SKM-1 (cell line): ENCODE measurements around the gene DPP10.

Source experiments
- DNase-seq: peaks from one replicate; lab custom pipeline; 2025; ENCODE audit not compliant: unreplicated experiment; lab: John Stamatoyannopoulos, UW

DPP10 gene

GRCh38 chr2:115635430-115635829, 1193.0 kb downstream of the DPP10 start:
- DNase-seq = no peak

DNA sequence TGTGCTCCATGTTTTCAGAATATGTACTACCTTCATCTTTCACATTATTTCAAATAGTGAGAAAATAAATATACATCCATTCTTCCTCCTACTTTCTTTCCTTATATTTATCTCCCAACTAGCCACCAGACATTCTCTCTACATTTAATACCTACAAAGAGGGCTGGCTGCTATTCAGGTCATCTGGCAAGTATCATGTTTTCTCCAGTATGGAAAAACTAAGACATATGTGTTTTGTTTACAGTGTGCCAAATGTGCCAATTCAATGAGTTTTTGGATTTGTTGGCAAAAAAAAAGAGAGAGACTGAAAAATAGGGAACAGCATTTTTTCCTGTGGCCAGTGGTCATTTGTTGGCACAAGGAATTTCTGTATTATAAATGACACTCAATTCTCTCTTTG, 1207.3 kb downstream of the DPP10 start:
- DNase-seq = no peak

DNA sequence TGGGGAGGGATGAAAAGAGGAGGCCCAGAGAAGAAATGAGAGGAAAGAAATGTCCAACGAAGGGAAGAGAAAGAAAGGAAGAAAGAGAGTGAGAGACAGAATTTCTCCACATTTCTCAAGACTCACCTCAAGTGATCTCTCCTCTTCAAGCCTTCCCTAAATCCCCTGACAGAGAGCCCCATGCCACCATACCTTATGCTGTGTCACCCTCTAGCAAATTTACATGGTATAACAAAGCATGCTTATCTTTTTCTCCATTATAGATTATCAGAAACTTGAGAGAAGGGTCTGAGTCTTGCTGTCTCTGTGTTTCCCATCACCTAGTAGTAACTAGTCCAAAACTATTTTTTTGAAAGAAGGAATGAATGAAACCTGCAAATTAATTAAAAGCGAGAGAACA, 1208.4 kb downstream of the DPP10 start:
- DNase-seq = no peak

- no peak for DNase-seq
Observed at GRCh38 chr2:115652652-115653051, 1210.2 kb downstream of the DPP10 start.

GRCh38 chr2:115654362-115654761, 1211.9 kb downstream of the DPP10 start:
- no peak for DNase-seq

- DNase-seq = no peak
Observed at GRCh38 chr2:115678129-115678528, 1235.7 kb downstream of the DPP10 start.

DNA sequence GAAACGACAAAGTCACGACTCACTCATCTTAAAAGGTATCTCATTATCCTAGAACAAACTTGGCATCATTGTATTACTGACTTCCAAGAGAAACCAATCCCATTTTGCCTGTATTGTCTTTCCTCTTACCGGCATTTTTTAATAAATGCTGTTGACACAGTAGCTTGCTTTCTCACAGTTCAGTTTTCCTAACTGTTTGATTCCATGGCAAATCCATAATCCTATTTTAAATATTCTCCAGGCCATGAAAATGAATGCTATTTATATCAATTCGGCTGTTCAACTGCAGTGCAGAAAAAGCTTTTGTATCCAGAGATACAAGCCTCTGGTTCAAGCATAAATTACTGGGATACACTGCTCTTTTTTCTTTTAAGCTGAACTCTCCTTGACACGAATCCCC, 1241.9 kb downstream of the DPP10 start:
- DNase-seq = no peak

GRCh38 chr2:115691409-115691808, 1249.0 kb downstream of the DPP10 start:
- DNase-seq = no peak

DNA sequence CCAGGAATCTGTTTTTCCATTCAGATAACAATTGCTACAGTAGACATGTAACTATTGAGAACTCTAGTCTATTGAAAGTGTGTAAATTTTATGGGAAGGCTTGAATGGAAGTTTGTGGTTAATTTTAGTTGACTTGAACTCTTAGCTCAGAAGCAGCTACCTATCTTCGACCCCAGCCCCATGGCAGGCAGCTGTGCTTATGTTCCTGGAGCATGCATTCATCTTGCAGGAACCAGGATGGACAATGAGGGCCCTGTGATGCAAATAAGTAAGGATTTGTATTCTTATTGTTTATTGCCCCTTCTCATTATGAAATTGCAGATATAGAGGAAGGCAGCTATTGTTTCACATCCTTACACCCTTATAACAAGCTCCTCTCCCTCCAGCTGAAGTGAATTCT, 1252.2 kb downstream of the DPP10 start:
- no peak for DNase-seq

- DNase-seq = no peak
Observed at GRCh38 chr2:115733190-115733775, 1290.8 kb downstream of the DPP10 start.

DNA sequence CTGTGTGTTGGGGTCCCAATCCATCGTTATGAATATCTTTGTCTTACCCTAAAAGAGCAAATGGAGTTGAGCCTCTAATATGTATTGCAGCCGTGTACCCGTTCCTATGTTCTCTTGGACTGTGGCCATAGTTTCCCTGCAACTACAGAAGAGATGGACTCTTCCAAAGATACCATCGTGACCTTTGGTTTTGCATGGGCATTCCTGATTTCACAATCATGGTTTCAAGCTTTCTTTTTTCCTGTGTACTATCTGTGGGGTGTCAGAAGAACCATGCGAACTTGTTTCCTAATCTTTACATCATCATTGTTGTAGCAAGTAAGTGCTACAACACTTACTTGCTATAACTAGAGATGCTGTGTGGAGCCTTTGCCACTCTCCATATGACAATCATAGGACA, 1295.7 kb downstream of the DPP10 start:
- no peak for DNase-seq

- no peak for DNase-seq
Observed at GRCh38 chr2:115739574-115739973, 1297.1 kb downstream of the DPP10 start.

GRCh38 chr2:115746151-115746550, 1303.7 kb downstream of the DPP10 start:
- no peak for DNase-seq

- DNase-seq = no peak
Observed at GRCh38 chr2:115757286-115757685, 1314.8 kb downstream of the DPP10 start.

- no peak for DNase-seq
Observed at GRCh38 chr2:115763601-115764000, 1321.2 kb downstream of the DPP10 start.

GRCh38 chr2:115771516-115771915, 1329.1 kb downstream of the DPP10 start:
- no peak for DNase-seq

DNA sequence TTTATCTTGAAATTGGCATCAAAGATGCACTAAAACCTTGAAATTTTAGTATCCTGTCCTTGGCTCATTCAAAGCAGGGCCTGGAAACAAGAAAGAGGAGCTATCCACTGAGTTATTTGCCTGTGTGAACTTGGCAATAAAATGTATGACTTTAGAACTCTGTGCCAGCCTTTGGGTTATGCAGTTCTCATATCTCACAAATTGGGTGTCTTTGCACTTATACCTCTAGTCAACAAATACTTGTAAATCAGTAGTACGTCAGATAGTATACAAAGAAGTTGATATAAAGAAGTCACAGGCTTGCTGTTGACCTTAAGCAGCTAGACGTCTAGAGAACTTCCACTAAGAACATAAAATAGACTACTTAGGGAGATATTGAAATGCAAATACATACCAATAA, 1331.9 kb downstream of the DPP10 start:
- no peak for DNase-seq

DNA sequence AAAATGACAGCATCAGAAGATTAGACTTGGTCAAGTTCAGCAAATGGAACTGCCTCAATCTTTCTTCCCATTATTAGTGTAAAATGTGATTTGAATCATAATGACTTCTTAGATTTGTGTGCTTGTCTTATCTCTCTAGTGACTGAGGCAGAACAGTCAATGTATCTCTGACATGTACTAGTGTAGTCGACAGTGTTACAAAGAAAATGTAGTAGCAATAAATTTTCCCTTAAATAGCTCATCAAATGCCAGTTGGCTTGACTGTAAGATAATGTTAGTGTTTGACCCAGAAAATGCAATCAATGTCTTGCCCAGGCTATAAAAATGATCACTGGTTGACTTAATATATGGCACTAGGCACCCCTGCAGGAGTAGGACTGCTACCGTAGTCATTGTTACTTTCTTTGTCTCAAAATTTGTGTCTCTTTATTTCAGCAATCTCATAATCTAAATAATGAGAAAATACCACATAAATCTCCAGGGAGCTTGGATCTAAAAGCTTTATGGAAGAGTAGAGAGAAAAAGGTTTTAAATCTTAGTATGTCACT, 1336.7 kb downstream of the DPP10 start:
- no peak for DNase-seq

DNA sequence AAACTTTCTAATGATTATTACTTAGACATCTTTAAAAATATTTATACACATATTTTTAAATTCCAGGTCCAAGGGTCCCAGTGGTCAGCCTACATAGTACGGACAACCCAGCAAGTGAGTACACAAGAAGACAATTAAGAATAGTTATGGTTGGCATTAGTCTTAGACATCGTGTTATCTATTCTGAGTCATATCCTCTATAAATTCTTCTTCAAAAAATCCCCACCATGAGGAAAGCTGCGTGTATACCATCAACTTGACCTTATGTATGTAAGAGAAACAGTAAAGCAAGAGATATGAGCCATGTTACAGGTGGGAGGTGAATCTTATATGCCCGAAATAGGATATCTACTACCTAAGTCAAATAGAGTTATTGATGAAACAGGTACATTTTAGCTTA, 1339.8 kb downstream of the DPP10 start:
- DNase-seq = no peak

DNA sequence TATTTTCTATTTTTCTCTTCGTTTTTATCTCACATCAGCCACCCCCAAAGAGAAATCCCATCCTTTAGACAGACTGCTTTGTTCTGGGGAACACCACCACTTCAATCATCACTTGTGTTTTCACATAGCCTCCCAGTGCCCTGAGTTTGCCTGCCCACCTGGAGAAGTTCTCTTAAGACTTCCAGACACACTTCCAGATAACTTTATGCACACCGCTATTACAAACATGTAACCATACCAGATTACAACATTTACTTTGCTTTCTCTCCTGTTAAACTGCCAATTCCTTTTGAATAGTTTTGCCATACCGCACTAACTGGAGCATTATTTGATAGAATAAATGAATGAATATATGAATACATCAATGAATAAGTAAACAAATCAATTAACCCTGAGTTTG, 1353.6 kb downstream of the DPP10 start:
- no peak for DNase-seq

GRCh38 chr2:115807276-115807675, 1364.8 kb downstream of the DPP10 start:
- DNase-seq = no peak

GRCh38 chr2:115825912-115826311, 1383.5 kb downstream of the DPP10 start:
- DNase-seq = no peak

DNA sequence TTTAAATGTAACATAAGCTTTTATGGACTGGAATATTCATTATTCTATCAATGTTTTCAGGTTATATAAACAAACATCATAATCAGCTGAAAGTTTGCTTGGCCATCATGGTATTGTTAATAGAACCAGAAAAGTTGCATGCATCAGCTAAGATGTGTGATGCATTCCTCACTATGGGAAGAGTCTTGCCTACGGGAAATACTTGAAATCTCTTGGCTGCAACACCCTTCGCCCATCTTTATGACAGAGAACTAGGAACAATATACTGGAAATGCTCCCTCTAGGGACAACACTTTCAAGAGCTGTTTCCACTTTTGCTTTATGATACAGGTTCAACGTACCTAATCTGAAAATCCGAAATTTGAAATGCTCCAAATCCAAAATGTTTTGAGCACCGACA, 1390.8 kb downstream of the DPP10 start:
- no peak for DNase-seq
